ENCODE results near the gene CAMTA1.

The CAMTA1 gene

GRCh38 chr1:6753320-6754140 lies 31.7 kb upstream of the CAMTA1 start:
- Histone ChIP-seq H3K4me1 (ENCODE audit: control insufficient read depth, insufficient read depth, low read length) (no peaks in the 10 kb centered on the region), H3K36me3 (ENCODE audit: control insufficient read depth in 2 of 2, insufficient read depth in 1 of 2, low read length in 2 of 2) (no peaks in the 10 kb centered on the region), H3K27ac (ENCODE audit: extremely low read depth, low read depth, low read length) (no peak overlapping the region), H3K4me3 (ENCODE audit: low read depth, low read length) (no peak overlapping the region), H3K9me3 (ENCODE audit: control insufficient read depth, insufficient read depth, low read depth, low read length) (no peaks in the 10 kb centered on the region)
- POLR2A ChIA-PET = no interaction called here
- CTCF ChIA-PET = interaction anchor here (0.6 to 1.5 kb wide), 2 partner anchors 26 to 226 kb away, joined by 3 to 5 read pairs; no protein-coding TSS in a partner anchor
- TF ChIP-seq GLI4 (tag by site-specific recombination; IDR thresholded peaks at IDR 0.05) (no peak), ZBTB10 (tag by site-specific recombination; IDR thresholded peaks at IDR 0.05) (no peak)

DNA sequence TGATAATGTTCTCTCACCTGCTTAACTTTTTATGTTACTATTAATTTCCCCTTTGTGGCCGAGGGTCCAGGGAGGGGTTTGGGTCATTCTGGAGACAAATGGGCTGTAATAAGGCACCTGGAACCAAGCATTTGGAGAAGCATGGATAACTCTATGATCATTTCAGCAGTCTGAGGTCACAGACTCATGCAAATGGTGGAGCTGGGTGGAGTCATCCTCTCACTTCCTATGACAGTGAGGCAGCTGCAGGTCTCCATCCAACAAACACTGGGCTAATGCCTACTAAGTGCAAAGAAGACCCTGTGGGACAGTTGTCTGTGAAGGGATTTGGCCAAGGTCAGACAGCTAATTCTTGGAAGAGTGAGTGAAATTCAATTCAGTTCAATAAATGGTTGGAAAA lies 28.8 kb upstream of the CAMTA1 start:
- H3K4me1 ChIP-seq (ENCODE audit: control insufficient read depth, insufficient read depth, low read length) = no peaks in the 10 kb centered on the region
- H3K4me3 ChIP-seq (ENCODE audit: low read depth, low read length) = no peak overlapping the region
- no peak for TF ChIP-seq SALL2 (tag by site-specific recombination; IDR thresholded peaks at IDR 0.05; ENCODE audit: borderline replicate concordance)
- TF ChIP-seq ZNF114 (tag by site-specific recombination; IDR thresholded peaks at IDR 0.05) = no peak
- TF ChIP-seq ZNF621 (tag by site-specific recombination; IDR thresholded peaks at IDR 0.05) = no peak
- no peak for TF ChIP-seq ZBTB20 (tag by site-specific recombination; IDR thresholded peaks at IDR 0.05)
- no peak for TF ChIP-seq ZIC2 (tag by site-specific recombination; IDR thresholded peaks at IDR 0.05)
- TF ChIP-seq ZNF776 (tag by site-specific recombination; IDR thresholded peaks at IDR 0.05; ENCODE audit: borderline replicate concordance) = no peak
- no peak for TF ChIP-seq IKZF3 (tag by site-specific recombination; IDR thresholded peaks at IDR 0.05)
- TF ChIP-seq, protein P1, sequence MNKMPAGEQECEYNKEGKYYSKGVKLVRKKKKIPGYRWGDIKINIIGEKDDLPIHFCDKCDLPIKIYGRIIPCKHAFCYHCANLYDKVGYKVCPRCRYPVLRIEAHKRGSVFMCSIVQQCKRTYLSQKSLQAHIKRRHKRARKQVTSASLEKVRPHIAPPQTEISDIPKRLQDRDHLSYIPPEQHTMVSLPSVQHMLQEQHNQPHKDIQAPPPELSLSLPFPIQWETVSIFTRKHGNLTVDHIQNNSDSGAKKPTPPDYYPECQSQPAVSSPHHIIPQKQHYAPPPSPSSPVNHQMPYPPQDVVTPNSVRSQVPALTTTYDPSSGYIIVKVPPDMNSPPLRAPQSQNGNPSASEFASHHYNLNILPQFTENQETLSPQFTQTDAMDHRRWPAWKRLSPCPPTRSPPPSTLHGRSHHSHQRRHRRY (tag by site-specific recombination; IDR thresholded peaks at IDR 0.05) = no peak
- no peak for TF ChIP-seq GLIS1 (tag by site-specific recombination; IDR thresholded peaks at IDR 0.05)
- TF ChIP-seq ZNF692 (tag by site-specific recombination; IDR thresholded peaks at IDR 0.05) = no peak
- no peak for TF ChIP-seq ZNF19 (tag by site-specific recombination; IDR thresholded peaks at IDR 0.05; ENCODE audit: low read depth)
- TF ChIP-seq PRDM10 (tag by site-specific recombination; IDR thresholded peaks at IDR 0.05) = no peak
- no peak for TF ChIP-seq ZNF558 (tag by site-specific recombination; IDR thresholded peaks at IDR 0.05)
- TF ChIP-seq ZNF830 (tag by site-specific recombination; IDR thresholded peaks at IDR 0.05; ENCODE audit: low read depth) = no peak
- H3K27ac ChIP-seq (ENCODE audit: extremely low read depth, low read depth, low read length) = no peak overlapping the region
- no peaks in the 10 kb centered on the region for H3K9me3 ChIP-seq (ENCODE audit: control insufficient read depth, insufficient read depth, low read depth, low read length)
- POLR2A ChIA-PET = interaction anchor here (0.7 kb wide), 1 partner anchor 989 kb away, joined by 5 read pairs; no protein-coding TSS in a partner anchor
- CTCF ChIA-PET = interaction anchor here (0.6 to 0.7 kb wide), 2 partner anchors 202 to 453 kb away, joined by 3 read pairs; partner anchors contain the start of gene NOL9
- no peaks in the 10 kb centered on the region for H3K36me3 ChIP-seq (ENCODE audit: control insufficient read depth in 2 of 2, insufficient read depth in 1 of 2, low read length in 2 of 2)

Data from HEK293 (cell line).